Activated naive CD4-positive, alpha-beta T cell treated with anti-CD3 and anti-CD28 coated beads, Interleukin-2, amount 10 ng/mL, durations not matched to agents 7 days and 5 days (primary cell): ENCODE results near the gene PGAM5.

ENCODE experiments used
- CTCF ChIA-PET: fragments of 350-600 bp; sonication (Branson Sonifier 250); formaldehyde crosslinking; loops from one replicate; lab custom pipeline; 2021; ENCODE audit warnings: antibody characterized with exemption; lab: Charles Lee
- DNase-seq: peaks from one replicate; pipeline ENCODE4 v3.0.0-alpha.2; 2020
- H3K27ac Mint-ChIP-seq: one replicate; pipeline ENCODE4 v1.8.0; 2021; ENCODE audit warnings: mild to moderate bottlenecking, moderate library complexity, mixed read lengths
- H3K27me3 Mint-ChIP-seq: one replicate; pipeline ENCODE4 v1.8.0; 2021; ENCODE audit warnings: mild to moderate bottlenecking, mixed read lengths
- H3K36me3 Mint-ChIP-seq: one replicate; pipeline ENCODE4 v1.8.0; 2021; ENCODE audit warnings: mixed read lengths
- H3K4me1 Mint-ChIP-seq: one replicate; pipeline ENCODE4 v1.8.0; 2021; ENCODE audit warnings: mixed read lengths
- H3K4me3 Mint-ChIP-seq: one replicate; pipeline ENCODE4 v1.8.0; 2021; ENCODE audit warnings: mild to moderate bottlenecking, moderate library complexity, mixed read lengths
- H3K9me3 Mint-ChIP-seq: one replicate; pipeline ENCODE4 v1.8.0; 2021; ENCODE audit warnings: mixed read lengths

PGAM5 gene

DNA sequence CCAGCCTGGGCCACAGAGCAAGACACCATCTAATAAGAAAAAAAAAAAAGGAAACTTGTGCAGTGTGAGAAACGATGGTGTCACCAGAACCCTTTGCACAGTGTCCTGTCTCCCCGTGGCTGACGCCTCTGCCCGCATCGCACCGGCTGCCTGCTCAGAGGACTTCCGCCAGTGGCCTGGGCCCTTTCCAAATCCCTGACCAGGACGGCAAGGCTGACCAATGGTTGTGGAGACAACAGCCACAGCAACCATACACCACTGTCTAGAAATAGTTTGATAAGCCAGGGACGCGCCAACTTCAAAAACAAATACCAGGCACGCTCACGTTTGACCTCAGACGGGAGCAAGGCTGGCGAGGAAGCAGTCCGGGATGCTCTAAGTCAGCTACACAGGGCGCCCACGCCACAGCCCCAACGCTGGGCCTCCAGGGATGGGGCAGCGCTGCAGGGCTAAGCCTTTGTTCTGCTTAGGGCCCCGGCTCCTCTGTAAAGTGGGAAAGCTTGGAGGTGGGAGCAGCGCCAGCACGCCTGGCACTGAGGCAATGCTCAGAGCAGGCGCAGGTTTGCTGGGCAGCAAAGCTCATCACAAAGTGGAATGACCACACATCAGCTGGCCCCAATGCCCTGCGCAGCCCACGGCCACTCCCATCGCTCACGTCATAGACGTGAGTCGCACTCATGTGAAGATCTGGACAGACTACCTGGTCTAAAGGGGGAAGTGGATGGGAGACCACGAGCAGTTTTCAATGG is 12.5 kb downstream of the PGAM5 start:
- Mint-ChIP-seq H3K27me3 (no peaks in the 10 kb centered on the region), H3K36me3 (peaks cover 55% of the 10 kb centered on the region), H3K27ac (no peak overlapping the region), H3K9me3 (no peaks in the 10 kb centered on the region), H3K4me3 (no peak overlapping the region), H3K4me1 (no peaks in the 10 kb centered on the region)
- no peak for DNase-seq
- CTCF ChIA-PET = no interaction called here

DNA sequence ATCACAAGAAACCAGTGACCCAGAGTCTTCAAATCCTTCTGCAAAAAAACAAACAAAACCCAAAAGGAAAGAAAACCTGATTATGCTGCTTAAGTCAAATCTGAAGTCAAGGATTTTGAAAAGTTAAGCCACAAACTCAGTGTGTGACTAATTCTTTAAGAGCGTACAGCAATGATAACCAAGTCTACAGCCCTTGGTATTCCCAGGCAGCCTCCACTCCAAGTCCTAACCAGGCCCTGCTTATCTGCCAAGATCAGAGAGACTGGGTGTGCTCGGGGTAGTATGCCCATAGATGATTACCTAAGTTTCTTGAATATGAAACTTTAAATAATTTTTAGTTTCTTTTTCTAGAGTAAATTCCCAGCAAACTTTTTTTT is 13.1 kb downstream of the PGAM5 start:
- H3K27ac Mint-ChIP-seq = no peak overlapping the region

DNA sequence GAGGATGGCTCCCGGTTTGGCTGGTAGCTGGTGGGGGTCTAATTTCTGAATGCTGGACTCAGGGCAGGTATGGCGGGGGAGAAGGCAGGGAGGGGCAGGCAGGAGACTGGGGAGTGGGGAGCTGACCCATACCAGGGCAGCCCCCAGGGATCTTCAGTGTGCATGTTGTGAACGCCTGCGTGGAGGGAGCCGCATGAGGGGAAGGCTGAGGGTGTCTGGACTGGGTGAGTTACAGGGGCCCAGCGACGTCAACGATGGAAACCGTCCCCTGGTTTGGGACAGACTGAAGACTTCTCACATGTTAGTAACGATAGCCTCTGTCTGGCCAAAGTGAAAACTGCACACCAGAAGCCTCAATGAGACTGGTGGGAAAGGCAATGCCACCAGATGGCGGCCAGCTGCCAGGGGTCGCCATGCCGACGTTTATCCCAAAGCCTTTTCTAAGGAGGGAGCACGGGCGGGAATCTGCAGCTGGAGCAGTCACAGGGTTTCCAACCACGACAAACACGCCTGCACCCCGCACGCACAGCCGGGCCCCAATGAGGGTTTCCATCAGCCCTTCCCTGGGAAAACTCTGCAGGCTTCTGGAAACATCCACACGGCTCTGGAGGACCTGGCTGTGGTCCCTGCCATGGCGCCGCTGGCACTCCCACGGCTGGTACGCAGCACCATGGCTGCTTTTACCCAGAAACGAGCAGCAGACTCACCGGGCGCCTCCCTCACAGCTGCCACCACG is 14.0 kb downstream of the PGAM5 start:
- H3K9me3 Mint-ChIP-seq = no peaks in the 10 kb centered on the region
- H3K27ac Mint-ChIP-seq = no peak overlapping the region
- CTCF ChIA-PET = no interaction called here
- H3K27me3 Mint-ChIP-seq = no peaks in the 10 kb centered on the region
- H3K4me3 Mint-ChIP-seq = no peak overlapping the region
- H3K36me3 Mint-ChIP-seq = peaks cover 56% of the 10 kb centered on the region
- DNase-seq = no peak
- H3K4me1 Mint-ChIP-seq = no peaks in the 10 kb centered on the region

More for the DNA sequence above, 13.1 kb downstream of the PGAM5 start:
- CTCF ChIA-PET = no interaction called here
- Mint-ChIP-seq H3K36me3 (peaks cover 59% of the 10 kb centered on the region), H3K4me1 (no peaks in the 10 kb centered on the region), H3K9me3 (no peaks in the 10 kb centered on the region), H3K4me3 (no peak overlapping the region), H3K27me3 (no peaks in the 10 kb centered on the region)
- DNase-seq = no peak

DNA sequence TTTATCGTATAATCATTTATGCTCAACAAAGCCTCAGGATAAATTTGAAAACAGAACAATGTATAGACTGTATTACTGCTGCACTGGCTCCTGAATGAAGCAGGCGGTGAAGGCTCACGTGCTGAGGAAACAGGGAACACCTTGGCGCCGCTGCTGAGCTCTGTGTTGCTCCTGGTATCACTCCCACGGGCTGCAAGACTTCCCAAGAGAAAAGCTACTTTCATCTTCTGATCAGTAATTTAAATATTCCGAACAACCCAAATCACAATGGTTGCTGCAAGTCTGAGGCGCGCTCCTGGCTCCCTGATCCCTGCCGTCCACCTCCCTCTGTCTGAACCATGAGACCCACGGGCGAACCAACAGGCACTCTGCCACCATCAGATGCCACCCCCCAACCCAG is 15.7 kb downstream of the PGAM5 start:
- H3K9me3 Mint-ChIP-seq = peaks cover 2% of the 10 kb centered on the region
- CTCF ChIA-PET = no interaction called here
- H3K27me3 Mint-ChIP-seq = no peaks in the 10 kb centered on the region
- peaks cover 63% of the 10 kb centered on the region for H3K36me3 Mint-ChIP-seq
- no peaks in the 10 kb centered on the region for H3K4me1 Mint-ChIP-seq
- H3K27ac Mint-ChIP-seq = no peak overlapping the region
- H3K4me3 Mint-ChIP-seq = no peak overlapping the region
- no peak for DNase-seq

DNA sequence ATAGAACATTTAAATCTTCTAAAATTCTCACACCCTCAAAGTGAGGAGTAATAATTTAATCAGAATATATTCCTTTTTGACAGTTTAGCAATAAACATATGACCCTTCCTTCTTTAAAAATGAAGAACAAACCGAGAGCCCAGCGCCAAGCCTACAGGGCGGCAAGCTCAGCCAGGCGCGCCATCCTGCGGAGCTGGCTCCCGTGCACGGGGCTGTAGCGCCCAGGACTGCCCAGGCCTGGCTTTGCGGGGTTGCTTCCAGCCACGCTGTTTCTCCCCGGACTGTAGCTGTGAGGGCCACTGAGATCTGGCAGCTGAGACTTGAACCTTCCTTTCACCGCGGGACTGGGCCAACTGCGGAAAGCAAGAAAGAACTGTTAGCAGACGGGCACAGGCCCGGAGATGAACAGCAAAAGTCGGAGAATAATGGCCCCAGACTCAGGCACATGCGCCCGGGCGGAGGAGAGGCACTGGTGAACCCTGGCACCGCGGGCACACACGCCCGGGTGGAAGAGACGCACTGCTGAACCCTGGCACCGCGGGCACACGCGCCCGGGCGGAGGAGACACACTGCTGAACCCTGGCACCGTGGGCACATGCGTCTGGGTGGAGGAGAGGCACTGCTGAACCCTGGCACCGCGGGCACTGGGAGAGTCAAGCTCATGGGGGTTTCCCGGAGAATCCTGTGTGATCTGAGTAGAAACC is 16.6 kb downstream of the PGAM5 start:
- DNase-seq = no peak
- H3K4me1 Mint-ChIP-seq = no peaks in the 10 kb centered on the region
- no peak overlapping the region for H3K4me3 Mint-ChIP-seq
- peak overlapping the region; percentile 28 for H3K27ac Mint-ChIP-seq
- CTCF ChIA-PET = no interaction called here
- no peaks in the 10 kb centered on the region for H3K27me3 Mint-ChIP-seq
- H3K36me3 Mint-ChIP-seq = peaks cover 65% of the 10 kb centered on the region
- H3K9me3 Mint-ChIP-seq = peaks cover 2% of the 10 kb centered on the region

DNA sequence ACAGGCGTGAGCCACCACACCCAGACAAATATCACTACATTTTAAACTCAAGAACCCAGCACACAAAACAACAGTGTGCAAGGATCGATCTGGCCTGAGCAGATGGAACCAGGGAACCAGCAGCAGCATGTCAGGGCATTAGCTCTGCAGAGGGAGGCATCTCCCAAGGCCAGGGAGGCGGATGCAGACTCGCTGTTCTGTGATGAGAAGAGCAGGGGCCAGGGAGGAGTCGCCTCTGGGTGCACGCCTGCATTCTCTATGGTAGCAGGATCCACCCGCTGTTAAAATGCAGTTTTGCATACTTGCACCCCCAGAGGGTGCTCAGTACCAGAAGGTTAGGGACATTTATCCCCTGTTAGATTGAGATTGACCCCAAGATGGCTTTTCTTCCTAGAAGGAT is 17.9 kb downstream of the PGAM5 start:
- no peak for DNase-seq
- peaks cover 75% of the 10 kb centered on the region for H3K36me3 Mint-ChIP-seq
- H3K27ac Mint-ChIP-seq = peak overlapping the region; percentile 77
- no peaks in the 10 kb centered on the region for H3K27me3 Mint-ChIP-seq
- no peak overlapping the region for H3K4me3 Mint-ChIP-seq
- peaks cover 2% of the 10 kb centered on the region for H3K9me3 Mint-ChIP-seq
- H3K4me1 Mint-ChIP-seq = no peaks in the 10 kb centered on the region
- CTCF ChIA-PET = no interaction called here

DNA sequence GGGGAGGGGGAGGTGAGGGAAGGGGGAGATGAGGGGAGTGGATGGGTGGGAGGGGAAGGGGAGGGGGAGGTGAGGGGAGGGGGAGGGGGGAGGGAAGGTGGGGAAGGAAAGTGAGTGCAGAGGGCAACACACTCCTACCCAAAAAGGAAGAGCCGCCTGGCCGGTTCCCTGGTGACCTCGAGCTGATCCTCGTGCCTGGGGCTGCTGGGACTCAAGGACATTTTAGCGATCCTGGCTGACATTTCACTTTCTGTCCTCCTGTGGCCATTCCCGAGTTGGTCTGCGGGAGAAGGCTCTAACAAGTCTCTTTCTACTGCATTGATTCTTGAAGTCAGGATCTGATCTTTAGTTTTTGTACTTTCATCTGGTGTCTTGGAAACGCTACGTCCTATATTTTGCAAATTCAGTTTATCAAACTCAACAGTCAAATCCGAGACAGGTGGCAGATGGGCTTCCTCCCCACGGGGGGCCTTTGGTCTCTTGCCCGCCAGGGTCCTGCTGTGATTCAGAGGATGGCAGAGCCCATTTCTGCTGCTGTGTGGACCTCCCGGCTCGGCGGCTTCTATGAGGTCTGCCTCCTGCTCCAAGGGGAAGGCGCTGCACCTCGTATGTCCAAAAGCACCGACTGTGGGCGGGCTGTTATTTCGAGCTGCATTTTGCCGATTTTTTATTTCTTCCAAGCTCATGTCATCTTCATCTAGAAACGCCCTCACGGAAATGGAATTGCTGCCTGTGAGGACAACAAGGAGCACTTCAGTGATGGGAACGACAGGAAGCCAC is 19.1 kb downstream of the PGAM5 start:
- no peak overlapping the region for H3K4me3 Mint-ChIP-seq
- CTCF ChIA-PET = interaction anchor here (1.0 kb wide), 1 partner anchor 12 kb away, joined by 3 read pairs; no protein-coding TSS in a partner anchor
- H3K4me1 Mint-ChIP-seq = no peaks in the 10 kb centered on the region
- H3K9me3 Mint-ChIP-seq = peaks cover 2% of the 10 kb centered on the region
- DNase-seq = no peak
- H3K36me3 Mint-ChIP-seq = peaks cover 80% of the 10 kb centered on the region
- H3K27ac Mint-ChIP-seq = no peak overlapping the region
- H3K27me3 Mint-ChIP-seq = no peaks in the 10 kb centered on the region

DNA sequence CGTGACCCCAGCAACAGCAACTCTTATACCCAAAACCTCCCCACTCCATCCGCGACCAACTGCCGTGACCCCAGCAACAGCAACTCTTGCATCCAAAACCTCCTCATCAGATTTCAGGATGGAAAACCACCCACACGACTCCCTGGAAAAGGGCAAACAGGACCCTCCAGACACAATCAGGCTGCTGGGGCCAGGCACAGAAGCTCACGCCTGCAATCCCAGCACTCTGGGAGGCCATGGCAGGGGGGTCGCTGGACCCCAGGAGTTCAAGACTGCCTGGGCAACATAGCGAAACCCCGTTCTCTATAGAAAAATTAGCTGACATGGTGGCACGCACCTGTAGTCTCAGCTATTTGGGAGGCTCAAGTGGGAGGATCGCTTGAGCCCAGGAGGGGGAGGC is 19.7 kb downstream of the PGAM5 start:
- Mint-ChIP-seq H3K27ac (no peak overlapping the region), H3K9me3 (peaks cover 2% of the 10 kb centered on the region), H3K27me3 (no peaks in the 10 kb centered on the region), H3K36me3 (peaks cover 83% of the 10 kb centered on the region), H3K4me1 (no peaks in the 10 kb centered on the region), H3K4me3 (no peak overlapping the region)
- no peak for DNase-seq
- CTCF ChIA-PET = interaction anchor here (1.0 kb wide), 1 partner anchor 11 kb away, joined by 3 read pairs; no protein-coding TSS in a partner anchor

DNA sequence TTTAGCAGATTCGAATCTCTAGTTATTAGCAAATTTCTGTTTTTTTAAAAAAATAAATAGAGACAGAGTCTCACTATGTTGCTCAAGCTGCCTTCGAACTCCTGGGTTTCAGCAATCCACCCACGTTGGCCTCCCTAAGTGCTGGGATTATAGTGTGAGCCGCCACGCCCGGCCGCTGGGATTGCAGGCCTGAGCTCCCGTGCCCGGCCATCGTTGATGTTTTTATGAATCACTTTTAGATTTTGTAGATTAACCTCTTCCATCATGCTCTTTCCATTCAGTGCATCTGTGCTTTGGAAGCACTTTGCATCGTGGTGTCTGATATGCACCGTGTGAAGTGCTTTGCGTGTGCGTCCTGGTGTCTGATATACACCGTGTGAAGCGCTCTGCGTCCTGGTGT is 20.9 kb downstream of the PGAM5 start:
- Mint-ChIP-seq H3K36me3 (peaks cover 80% of the 10 kb centered on the region), H3K27me3 (no peaks in the 10 kb centered on the region), H3K4me1 (no peaks in the 10 kb centered on the region), H3K9me3 (peaks cover 2% of the 10 kb centered on the region), H3K27ac (no peak overlapping the region), H3K4me3 (no peak overlapping the region)
- CTCF ChIA-PET = interaction anchor here (0.6 kb wide), 1 partner anchor 22 kb away, joined by 3 read pairs; no protein-coding TSS in a partner anchor
- no peak for DNase-seq

DNA sequence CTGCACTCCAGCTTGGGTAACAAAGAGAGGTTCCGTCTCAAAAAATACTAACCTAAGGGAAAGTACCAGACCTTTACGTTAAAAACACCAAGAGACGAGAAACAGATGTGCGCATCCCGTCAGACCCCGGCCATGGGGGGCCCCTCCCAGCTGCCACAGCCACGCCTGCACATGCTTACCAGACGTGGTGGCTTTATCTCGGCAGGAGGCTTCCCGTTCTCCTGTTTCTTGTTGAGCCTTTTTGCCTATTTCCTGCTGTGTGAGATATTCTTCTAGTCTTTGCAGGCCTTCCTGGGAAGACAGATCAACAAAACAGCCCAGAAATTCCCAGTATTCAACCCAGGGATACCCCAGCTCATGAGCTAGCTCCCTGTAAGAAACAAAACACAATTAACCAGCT is 23.6 kb downstream of the PGAM5 start:
- H3K9me3 Mint-ChIP-seq = peaks cover 2% of the 10 kb centered on the region
- CTCF ChIA-PET = no interaction called here

DNA sequence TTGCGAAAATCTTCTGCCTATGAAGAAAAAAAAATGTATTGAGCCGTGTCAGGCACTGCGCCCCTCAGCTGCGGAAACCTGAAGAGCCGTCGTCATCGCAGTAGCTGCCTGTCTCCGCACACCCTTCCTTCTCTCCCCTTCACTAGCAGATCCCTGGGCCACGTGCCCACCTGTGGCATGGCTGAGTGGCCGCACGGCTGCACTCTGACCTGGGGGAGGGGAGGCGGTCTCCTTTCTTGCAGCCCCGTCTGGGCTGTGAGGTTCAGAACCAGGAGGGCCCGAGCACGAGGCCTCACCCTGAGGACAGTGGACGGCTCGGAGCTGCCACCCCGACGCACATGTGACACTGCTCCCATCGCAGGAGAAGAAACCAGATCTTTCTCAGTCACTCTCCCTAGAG is 24.9 kb downstream of the PGAM5 start:
- H3K4me1 Mint-ChIP-seq = no peaks in the 10 kb centered on the region
- no peak overlapping the region for H3K4me3 Mint-ChIP-seq
- no peak for DNase-seq
- H3K27me3 Mint-ChIP-seq = no peaks in the 10 kb centered on the region
- no peaks in the 10 kb centered on the region for H3K9me3 Mint-ChIP-seq
- CTCF ChIA-PET = no interaction called here
- H3K27ac Mint-ChIP-seq = no peak overlapping the region
- peaks cover 71% of the 10 kb centered on the region for H3K36me3 Mint-ChIP-seq

More for the DNA sequence above, 23.6 kb downstream of the PGAM5 start:
- Mint-ChIP-seq H3K27me3 (no peaks in the 10 kb centered on the region), H3K36me3 (peaks cover 72% of the 10 kb centered on the region), H3K4me3 (no peak overlapping the region), H3K4me1 (no peaks in the 10 kb centered on the region), H3K27ac (no peak overlapping the region)
- no peak for DNase-seq

DNA sequence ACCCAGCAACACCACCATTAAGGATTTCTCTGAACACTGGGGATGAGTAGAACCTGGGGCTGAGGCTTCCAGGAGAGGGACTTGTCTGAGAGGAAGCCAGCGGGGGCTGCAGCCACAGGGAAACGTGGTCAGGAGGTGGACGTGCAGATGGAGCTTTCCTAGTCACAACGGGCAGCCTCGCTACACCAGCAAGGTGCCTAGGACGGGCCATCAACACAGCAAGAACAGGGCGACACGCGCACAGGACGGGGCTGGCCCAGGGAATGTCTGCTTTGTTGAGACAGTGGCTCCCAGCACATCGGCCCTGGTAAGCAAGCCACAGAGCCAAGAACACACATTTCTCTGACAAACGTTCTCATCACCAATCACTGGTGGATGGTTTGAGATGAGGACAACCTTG is 25.7 kb downstream of the PGAM5 start:
- peaks cover 73% of the 10 kb centered on the region for H3K36me3 Mint-ChIP-seq
- no peaks in the 10 kb centered on the region for H3K27me3 Mint-ChIP-seq
- H3K27ac Mint-ChIP-seq = no peak overlapping the region
- no peak overlapping the region for H3K4me3 Mint-ChIP-seq
- no peaks in the 10 kb centered on the region for H3K4me1 Mint-ChIP-seq
- DNase-seq = no peak
- no peaks in the 10 kb centered on the region for H3K9me3 Mint-ChIP-seq
- CTCF ChIA-PET = no interaction called here

DNA sequence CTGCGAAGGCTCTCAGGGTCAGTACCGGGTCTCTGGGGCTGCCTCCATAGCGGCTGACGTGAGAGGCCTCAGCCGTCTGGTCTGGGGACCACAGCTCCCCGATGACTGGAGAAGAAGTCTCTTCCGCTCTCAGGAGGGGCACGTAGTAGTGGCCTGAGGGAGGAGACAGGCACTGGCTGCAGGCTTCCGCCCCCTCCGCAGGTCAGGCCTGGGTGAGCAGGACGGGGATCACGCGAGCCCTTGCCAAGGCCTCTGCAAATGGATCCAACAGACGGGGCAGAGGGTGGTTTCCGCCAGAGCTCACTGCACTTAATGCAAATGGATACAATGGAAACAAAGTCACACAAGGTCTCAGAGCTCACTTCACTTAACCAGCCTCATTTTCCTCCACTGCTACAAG is 26.3 kb downstream of the PGAM5 start:
- H3K27me3 Mint-ChIP-seq = no peaks in the 10 kb centered on the region
- CTCF ChIA-PET = no interaction called here
- H3K36me3 Mint-ChIP-seq = peaks cover 71% of the 10 kb centered on the region

More for the DNA sequence above, 26.3 kb downstream of the PGAM5 start:
- Mint-ChIP-seq H3K4me3 (no peak overlapping the region), H3K4me1 (no peaks in the 10 kb centered on the region), H3K9me3 (no peaks in the 10 kb centered on the region), H3K27ac (no peak overlapping the region)
- no peak for DNase-seq
